IMR-90 (cell line): ENCODE data around the gene MYO3B. TPM values are rescaled to one million over a fixed set of nuclear protein-coding genes. Genes with fewer than 3 reads are reported as not detected.

Experiments used
- ATAC-seq: fragments of 200-7000 bp; cut with Tn5 transposase; 2 replicates; pipeline ENCODE4 v1.9.1; 2020; ENCODE audit warnings: low read depth, mild to moderate bottlenecking, moderate library complexity
- BruUV-seq: library from RNA; stranded (reverse); fragments of 400-500 nt; replicated peaks from 2 replicates; lab custom pipeline; 2021; lab: Mats Ljungman, UMichigan
- CTCF ChIA-PET: fragments of 300-600 bp; formaldehyde crosslinking; extraction: SDS; loops from one replicate; lab custom pipeline; 2021; ENCODE audit warnings: antibody characterized with exemption; lab: Yijun Ruan, JAX
- POLR2A ChIA-PET: fragments of 300-600 bp; sonication (Branson Sonifier 250); formaldehyde crosslinking; loops from one replicate; lab custom pipeline; 2022; ENCODE audit warnings: antibody characterized with exemption; ENCODE audit not compliant: unreplicated experiment; lab: Charles Lee
- DNase-seq: peaks from one replicate; pipeline ENCODE4 v3.0.0; 2013
- H2AFZ ChIP-seq: replicated peaks from 2 replicates; pipeline ENCODE3; 2013; ENCODE audit warnings: low read length, mild to moderate bottlenecking; ENCODE audit not compliant: poor library complexity
- H2AK5ac ChIP-seq: 2 replicates; pipeline ENCODE4 v1.6.1; 2013; ENCODE audit warnings: low read depth, low read length, inconsistent platforms
- H2AK9ac ChIP-seq: replicated peaks from 2 replicates; pipeline ENCODE3; 2013; ENCODE audit warnings: mild to moderate bottlenecking, low read depth, low read length, moderate library complexity; ENCODE audit not compliant: poor library complexity
- H2BK120ac ChIP-seq: 2 replicates; pipeline ENCODE4 v1.6.1; 2013; ENCODE audit warnings: low read depth, low read length, inconsistent platforms
- H2BK15ac ChIP-seq: 3 replicates; pipeline ENCODE4 v1.6.1; 2013; ENCODE audit warnings: low read depth, low read length, inconsistent platforms
- H2BK20ac ChIP-seq: 2 replicates; pipeline ENCODE4 v1.6.1; 2013; ENCODE audit warnings: low read depth, mild to moderate bottlenecking, inconsistent platforms, low read length, moderate library complexity
- H2BK5ac ChIP-seq: 2 replicates; pipeline ENCODE4 v1.6.1; 2013; ENCODE audit warnings: mild to moderate bottlenecking, low read depth, low read length, inconsistent platforms; ENCODE audit not compliant: poor library complexity, severe bottlenecking
- H3K14ac ChIP-seq: replicated peaks from 2 replicates; pipeline ENCODE4 v1.6.1; 2013; ENCODE audit warnings: low read depth, low read length, inconsistent platforms
- H3K18ac ChIP-seq: 2 replicates; pipeline ENCODE4 v1.6.1; 2013; ENCODE audit warnings: low read depth, low read length, control low read depth
- H3K23ac ChIP-seq: 2 replicates; pipeline ENCODE4 v1.6.1; 2013; ENCODE audit warnings: low read depth, low read length, inconsistent platforms
- H3K27ac ChIP-seq: 2 replicates; pipeline ENCODE4 v1.5.1; 2013; ENCODE audit warnings: mild to moderate bottlenecking, control low read depth, low read length; ENCODE audit not compliant: insufficient read depth
- H3K27me3 ChIP-seq: 2 replicates; pipeline ENCODE4 v1.6.1; 2013; ENCODE audit warnings: low read length; ENCODE audit not compliant: control insufficient read depth, insufficient read depth
- H3K36me3 ChIP-seq: 2 replicates; pipeline ENCODE4 v1.6.1; 2013; ENCODE audit warnings: low read length, mixed read lengths; ENCODE audit not compliant: control insufficient read depth, insufficient read depth
- H3K4ac ChIP-seq: 2 replicates; pipeline ENCODE4 v1.6.1; 2013; ENCODE audit warnings: low read depth, low read length, inconsistent platforms
- H3K4me1 ChIP-seq: 2 replicates; pipeline ENCODE4 v1.6.1; 2013; ENCODE audit warnings: low read length, mixed read lengths; ENCODE audit not compliant: control insufficient read depth, insufficient read depth
- H3K4me2 ChIP-seq: 2 replicates; pipeline ENCODE4 v1.6.1; 2013; ENCODE audit warnings: low read depth, mild to moderate bottlenecking, control low read depth, low read length, moderate library complexity
- H3K4me3 ChIP-seq: 2 replicates; pipeline ENCODE4 v1.5.1; 2013; ENCODE audit warnings: low read depth, mild to moderate bottlenecking, control low read depth, low read length, moderate library complexity; ENCODE audit not compliant: insufficient read depth
- H3K56ac ChIP-seq: 2 replicates; pipeline ENCODE4 v1.6.1; 2013; ENCODE audit warnings: low read length, inconsistent platforms; ENCODE audit not compliant: insufficient read depth; ENCODE audit errors: extremely low read depth
- H3K79me1 ChIP-seq, 2 experiments: 2 replicates each; pipeline ENCODE4 v1.6.1; 2013; ENCODE audit warnings: low read length in 2 of 2, inconsistent platforms in 1 of 2, low read depth in 1 of 2
- H3K9ac ChIP-seq: 2 replicates; pipeline ENCODE4 v1.6.1; 2013; ENCODE audit warnings: low read depth, low read length, control low read depth
- H3K9me1 ChIP-seq: 2 replicates; pipeline ENCODE4 v1.6.1; 2013; ENCODE audit warnings: low read length, inconsistent platforms; ENCODE audit not compliant: insufficient read depth
- H3K9me3 ChIP-seq: 2 replicates; pipeline ENCODE4 v1.6.1; 2013; ENCODE audit warnings: low read length; ENCODE audit not compliant: control insufficient read depth, insufficient read depth
- H4K20me1 ChIP-seq: 2 replicates; pipeline ENCODE4 v1.6.1; 2013; ENCODE audit warnings: low read length, inconsistent platforms; ENCODE audit not compliant: insufficient read depth
- H4K5ac ChIP-seq: 2 replicates; pipeline ENCODE4 v1.6.1; 2013; ENCODE audit warnings: mild to moderate bottlenecking, low read depth, low read length, control low read depth
- H4K8ac ChIP-seq, 2 experiments: 2 replicates each; pipeline ENCODE4 v1.6.1; 2013; ENCODE audit warnings: low read depth in 2 of 2, low read length in 2 of 2, control low read depth in 1 of 2, inconsistent platforms in 1 of 2
- H4K91ac ChIP-seq: 2 replicates; pipeline ENCODE4 v1.6.1; 2013; ENCODE audit warnings: low read depth, low read length, inconsistent platforms; ENCODE audit not compliant: insufficient read depth
- BHLHE40 ChIP-seq: fragments of 150-350 bp; IDR thresholded peaks from 2 replicates; pipeline ENCODE4 v1.6.1; 2016; ENCODE audit warnings: mild to moderate bottlenecking, low read depth, low read length
- CEBPB ChIP-seq: IDR thresholded peaks from 2 replicates; pipeline ENCODE4 v1.6.1; 2012; ENCODE audit warnings: low read depth, low read length, improper control_type of control experiment
- CHD1 ChIP-seq: IDR thresholded peaks from 2 replicates; pipeline ENCODE4 v1.6.1; 2012; ENCODE audit warnings: low read depth, low read length, improper control_type of control experiment
- CTCF ChIP-seq: conservative IDR thresholded peaks from 2 replicates; pipeline ENCODE4 v1.5.1; 2012; ENCODE audit warnings: mild to moderate bottlenecking, low read depth, low read length, improper control_type of control experiment
- ELK1 ChIP-seq: fragments of 150-350 bp; IDR thresholded peaks from 2 replicates; pipeline ENCODE4 v1.6.1; 2016; ENCODE audit warnings: low read depth, mild to moderate bottlenecking, low read length, moderate library complexity, borderline replicate concordance
- FOS ChIP-seq: fragments of 150-350 bp; IDR thresholded peaks from 2 replicates; pipeline ENCODE4 v1.6.1; 2016; ENCODE audit warnings: low read depth, low read length
- MAFK ChIP-seq: IDR thresholded peaks from 2 replicates; pipeline ENCODE4 v1.6.1; 2012; ENCODE audit warnings: low read depth, low read length, improper control_type of control experiment
- MAZ ChIP-seq: IDR thresholded peaks from 2 replicates; pipeline ENCODE4 v1.6.1; 2012; ENCODE audit warnings: low read depth, mild to moderate bottlenecking, low read length, improper control_type of control experiment, moderate library complexity, borderline replicate concordance
- MXI1 ChIP-seq: IDR thresholded peaks from 2 replicates; pipeline ENCODE4 v1.6.1; 2012; ENCODE audit warnings: low read depth, mild to moderate bottlenecking, low read length, moderate library complexity, borderline replicate concordance
- NFE2L2 ChIP-seq: fragments of 150-350 bp; IDR thresholded peaks from 2 replicates; pipeline ENCODE4 v1.6.1; 2016; ENCODE audit warnings: low read depth, mild to moderate bottlenecking, low read length
- POLR2A ChIP-seq: IDR thresholded peaks from 2 replicates; pipeline ENCODE4 v1.6.1; 2012; ENCODE audit warnings: mild to moderate bottlenecking, low read depth, low read length
- RAD21 ChIP-seq: IDR thresholded peaks from 2 replicates; pipeline ENCODE4 v1.6.1; 2012; ENCODE audit warnings: low read length, improper control_type of control experiment
- RCOR1 ChIP-seq: IDR thresholded peaks from 2 replicates; pipeline ENCODE4 v1.6.1; 2012; ENCODE audit warnings: mild to moderate bottlenecking, low read length, improper control_type of control experiment; ENCODE audit not compliant: insufficient replicate concordance
- RFX5 ChIP-seq: IDR thresholded peaks from 2 replicates; pipeline ENCODE4 v1.8.0; 2012; ENCODE audit warnings: low read depth, mild to moderate bottlenecking, low read length, moderate library complexity
- SMC3 ChIP-seq: fragments of 150-350 bp; IDR thresholded peaks from 2 replicates; pipeline ENCODE4 v1.6.1; 2016; ENCODE audit warnings: low read depth, mild to moderate bottlenecking, antibody characterized with exemption, low read length, moderate library complexity
- USF2 ChIP-seq: fragments of 150-350 bp; IDR thresholded peaks from 2 replicates; pipeline ENCODE4 v1.6.1; 2017; ENCODE audit warnings: mild to moderate bottlenecking, antibody characterized with exemption, low read length, low read depth
- WGBS, 2 experiments: methylation state at CpG; one replicate each; pipeline versions ENCODE4 v1.1.5 to v1.1.7; 2013; ENCODE audit warnings: missing lambda C conversion rate in 2 of 2; ENCODE audit not compliant: insufficient read length in 1 of 2; ENCODE audit errors: extremely low coverage in 2 of 2; 5-methylcytosine and 5-hydroxymethylcytosine counted together
- dilution Hi-C: fragments of 300-500 bp; cut with HindIII; formaldehyde crosslinking; loops from one replicate; pipeline ENCODE4 v1.14.3; 2018; ENCODE audit warnings: low sequenced_read_pairs; ENCODE audit not compliant: unreplicated experiment
- in situ Hi-C: fragments of 300-500 bp; cut with MboI; formaldehyde crosslinking; loops from 3 replicates; pipeline ENCODE4 v1.14.3; 2019; ENCODE audit warnings: low sequenced_read_pairs, inconsistent platforms, mixed read lengths
- intact Hi-C: fragments of 100-400 bp; cut with micrococcal nuclease; formaldehyde crosslinking; loops from 2 replicates; pipeline ENCODE4 v1.10.0; 2022
- polyA plus RNA-seq, 3 experiments: library from polyadenylated mRNA; depleted of rRNA; stranded (reverse); fragments of >200 nt; gene quantifications; 2 replicates each; pipeline ENCODE4 v1.2.3, GENCODE V29; 2012; ENCODE audit warnings: low replicate concordance in 1 of 3
- total RNA-seq: library from RNA; depleted of rRNA; stranded (reverse); fragments of >200 nt; gene quantifications from 2 replicates; pipeline ENCODE4 v1.2.3, GENCODE V29; 2012

Gene MYO3B
- total and polyA plus RNA-seq, 2 of the 4 experiments (the other 2 are of a cell fraction) = 0.02 TPM; not detected in 1

- no peak overlapping the region for H3K14ac ChIP-seq
- DNase-seq (no peak), ATAC-seq (no peak)
- no peak overlapping the region for H2BK120ac ChIP-seq
- no peak overlapping the region for H4K91ac ChIP-seq
- no peak overlapping the region for H2AK5ac ChIP-seq
- H3K9me1 ChIP-seq = no peaks in the 10 kb centered on the region
- H2BK20ac ChIP-seq = no peak overlapping the region
- in situ Hi-C loops = no loop called here
- CTCF ChIA-PET = no interaction called here
- no peak overlapping the region for H4K8ac ChIP-seq
- H3K18ac ChIP-seq = no peak overlapping the region
- H4K20me1 ChIP-seq = no peaks in the 10 kb centered on the region
- no peaks in the 10 kb centered on the region for H3K9me3 ChIP-seq
- no TSS peak for BruUV-seq
- H2BK15ac ChIP-seq = no peak overlapping the region
- no peak overlapping the region for H2AFZ ChIP-seq
- H4K5ac ChIP-seq = no peak overlapping the region
- TF ChIP-seq CTCF (no peak), CEBPB (no peak), SMC3 (no peak), POLR2A (no peak), CHD1 (no peak), ELK1 (no peak), USF2 (no peak), NFE2L2 (no peak), BHLHE40 (no peak), RAD21 (no peak), MXI1 (no peak), MAZ (no peak), RFX5 (no peak), RCOR1 (no peak), FOS (no peak), MAFK (no peak)
- H2BK5ac ChIP-seq = no peak overlapping the region
- intact Hi-C loops = no loop called here
- no peaks in the 10 kb centered on the region for H3K27me3 ChIP-seq
- no peak overlapping the region for H3K56ac ChIP-seq
- H3K23ac ChIP-seq = no peak overlapping the region
- POLR2A ChIA-PET = no interaction called here
- no CpG with 5 or more reads among the region's 2 CpGs for WGBS, 2 experiments
- H2AK9ac ChIP-seq = no peak overlapping the region
- H3K27ac ChIP-seq = no peak overlapping the region
- H3K4ac ChIP-seq = no peak overlapping the region
- no peaks in the 10 kb centered on the region for H3K4me1 ChIP-seq
- no peak overlapping the region for H3K4me3 ChIP-seq
- dilution Hi-C loops = no loop called here
- no peak overlapping the region for H3K9ac ChIP-seq
- H3K79me1 ChIP-seq = no peaks in the 10 kb centered on the region
- H3K36me3 ChIP-seq = no peaks in the 10 kb centered on the region
- no peak overlapping the region for H3K4me2 ChIP-seq
Observed at GRCh38 chr2:170550501-170550900, 372.6 kb downstream of the MYO3B start.
